T-helper 2 cell treated with Interferon-gamma antibody and Interleukin-4, amounts not matched to agents 100 ng/mL and 5 ng/mL, for 36 hours (primary cell): Measurements from ENCODE around the gene ITGA11. TPM values are rescaled to one million over a fixed set of nuclear protein-coding genes. Genes with fewer than 3 reads are reported as not detected.
"Not testable (repeated sequence)": the region's sequence is repeated elsewhere in the genome, so short reads cannot be mapped to it uniquely, and the experiment has no call there.

Experiments
- intact Hi-C: fragments of 100-400 bp; cut with micrococcal nuclease; formaldehyde crosslinking; loops from one replicate; pipeline ENCODE4 v1.15.1; 2023
- total RNA-seq: library from RNA; stranded (reverse); gene quantifications from 2 replicates; pipeline ENCODE4 v1.2.3, GENCODE V29; 2022

The ITGA11 gene
- total RNA-seq, 1 donor from 2014 or later, result 0.64 TPM

DNA sequence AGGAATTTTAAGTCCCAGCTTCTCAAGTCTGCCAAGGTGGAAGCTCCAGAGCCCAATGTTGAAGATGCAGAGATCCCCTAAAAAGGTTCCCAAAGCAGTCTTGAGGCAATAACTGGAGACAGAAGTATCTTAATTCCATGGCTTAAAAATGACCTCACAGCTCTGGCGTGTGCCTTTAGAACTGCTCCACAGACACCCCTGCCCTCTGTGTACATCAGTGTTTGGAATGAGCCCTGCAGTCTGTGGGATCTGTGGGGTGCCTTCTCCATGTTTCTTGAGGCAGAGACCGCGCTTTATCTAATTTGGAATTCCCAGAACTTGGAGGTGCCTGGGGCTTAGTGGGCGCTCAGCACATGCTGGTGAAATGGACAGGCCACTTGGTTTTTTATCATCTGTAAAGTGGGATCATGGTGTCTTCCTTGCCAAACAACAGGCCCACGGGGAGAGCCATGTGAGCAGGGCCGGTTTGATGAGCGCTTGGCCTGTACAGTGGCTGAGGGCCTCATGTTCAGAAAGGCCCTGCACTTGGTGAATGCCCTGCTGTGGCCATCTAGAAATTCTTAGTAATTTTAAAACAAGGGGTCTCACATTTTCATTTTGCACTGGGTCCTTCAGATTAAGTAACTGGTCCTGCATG is 7.1 kb downstream of the ITGA11 start:
- intact Hi-C loops, result no loop called here

DNA sequence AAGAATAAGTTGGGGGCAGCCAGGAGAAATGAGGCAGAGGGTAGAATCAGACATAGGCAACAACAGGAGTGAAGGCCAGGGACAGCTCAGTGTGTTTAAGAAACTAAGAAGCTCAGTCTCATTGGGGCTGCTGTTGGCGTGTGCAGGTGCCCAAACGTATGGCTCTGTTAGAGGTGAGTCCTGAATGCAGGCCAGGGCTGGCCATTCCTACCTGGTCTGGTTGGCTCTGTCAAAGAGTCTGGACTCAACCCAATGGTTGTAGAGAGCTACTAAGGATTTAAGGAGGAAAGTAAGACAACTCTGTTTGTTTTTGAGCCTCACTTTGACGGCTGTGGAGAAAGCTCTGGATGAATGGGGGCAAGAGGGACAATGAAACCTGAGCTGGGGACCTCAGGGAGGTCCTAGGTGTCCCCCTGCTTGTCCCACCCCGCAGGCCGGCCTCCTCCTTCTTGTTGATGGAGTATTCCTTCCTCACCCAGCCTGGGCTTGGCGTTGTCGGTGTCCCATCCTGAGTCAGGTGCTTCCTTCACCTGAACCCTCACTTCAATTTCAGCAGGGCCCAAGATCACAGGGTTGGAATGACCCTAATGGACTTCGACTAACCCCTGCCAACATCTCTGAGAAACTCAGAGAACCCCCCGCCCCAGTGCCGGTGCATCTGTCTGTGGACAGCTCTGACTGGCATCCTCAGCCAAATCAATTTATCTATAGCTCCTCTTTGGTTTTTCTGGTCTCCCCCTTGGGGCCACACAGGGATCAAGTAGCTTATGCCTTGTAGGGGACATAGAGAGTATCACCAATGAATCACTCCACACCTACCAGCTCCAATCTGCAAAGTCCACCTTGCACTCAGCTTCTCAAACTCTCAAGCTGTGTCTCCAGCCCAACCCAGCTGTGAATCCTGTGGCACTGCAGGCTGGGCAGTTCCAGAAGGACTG is 8.3 kb downstream of the ITGA11 start:
- intact Hi-C loops, result no loop called here

DNA sequence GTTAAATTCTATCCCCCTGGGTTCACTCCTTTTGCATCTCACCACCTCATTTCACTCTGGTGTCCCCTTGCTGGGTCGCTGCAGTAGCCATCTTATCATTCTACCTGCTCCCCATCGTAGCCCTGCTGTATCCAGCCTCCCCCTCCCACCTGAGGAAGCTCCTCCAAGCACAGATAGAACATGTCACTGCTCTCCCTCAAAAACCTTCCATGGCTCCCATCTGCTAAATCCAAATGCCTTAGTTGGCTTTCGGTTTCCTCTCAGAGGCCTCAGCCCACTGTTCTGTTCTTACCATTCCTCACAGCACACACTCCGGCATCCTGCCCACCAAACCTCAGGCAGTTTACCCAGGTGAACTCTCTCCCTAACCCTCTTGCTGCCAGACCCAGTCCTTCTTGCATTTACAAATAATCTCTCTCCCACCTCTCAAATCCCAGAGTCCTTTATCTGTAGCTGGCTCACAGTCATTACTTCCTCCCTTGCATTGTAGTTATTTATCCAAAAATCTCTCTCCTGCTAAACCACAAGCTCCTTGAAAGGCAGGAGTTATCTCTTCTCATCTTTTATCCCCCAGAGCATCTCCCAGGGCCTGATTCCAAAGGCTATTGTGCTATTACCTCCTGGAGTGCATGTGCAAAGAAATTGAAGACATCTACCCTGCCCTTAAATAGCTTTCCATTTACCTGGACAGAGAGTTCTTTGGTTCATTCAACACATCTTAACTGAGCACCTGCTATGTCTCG is 9.4 kb downstream of the ITGA11 start:
- intact Hi-C loops, result not testable (repeated sequence)

DNA sequence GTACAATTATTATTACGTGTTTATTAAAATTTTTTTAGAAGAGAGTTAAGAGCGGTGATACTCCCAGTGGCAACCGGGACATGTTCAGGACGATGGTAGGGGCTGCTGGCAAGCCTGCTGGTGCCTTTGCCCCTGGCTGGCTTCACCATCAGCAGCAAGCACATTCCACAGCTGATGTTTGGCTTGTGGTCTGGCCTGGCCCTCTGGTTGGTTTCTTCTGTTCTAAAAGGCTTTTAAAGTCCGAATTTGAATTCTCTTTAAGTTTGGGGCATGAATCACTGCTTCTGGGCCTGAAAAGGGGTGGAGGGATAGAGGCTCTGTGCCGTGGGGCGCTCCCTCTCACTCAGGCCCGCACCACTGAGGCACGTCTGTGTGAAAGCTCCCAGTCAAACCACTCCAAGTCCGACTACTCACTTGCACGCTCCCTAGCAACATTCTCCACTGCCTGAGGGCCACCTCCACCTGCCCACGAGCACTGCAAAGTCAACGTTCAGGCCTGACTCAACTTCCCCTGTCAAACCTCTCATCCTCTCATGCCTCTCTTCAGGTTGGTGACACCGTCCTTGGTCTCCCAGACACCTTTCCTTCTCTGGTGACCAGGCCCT is 10.1 kb downstream of the ITGA11 start:
- intact Hi-C loops, result no loop called here

DNA sequence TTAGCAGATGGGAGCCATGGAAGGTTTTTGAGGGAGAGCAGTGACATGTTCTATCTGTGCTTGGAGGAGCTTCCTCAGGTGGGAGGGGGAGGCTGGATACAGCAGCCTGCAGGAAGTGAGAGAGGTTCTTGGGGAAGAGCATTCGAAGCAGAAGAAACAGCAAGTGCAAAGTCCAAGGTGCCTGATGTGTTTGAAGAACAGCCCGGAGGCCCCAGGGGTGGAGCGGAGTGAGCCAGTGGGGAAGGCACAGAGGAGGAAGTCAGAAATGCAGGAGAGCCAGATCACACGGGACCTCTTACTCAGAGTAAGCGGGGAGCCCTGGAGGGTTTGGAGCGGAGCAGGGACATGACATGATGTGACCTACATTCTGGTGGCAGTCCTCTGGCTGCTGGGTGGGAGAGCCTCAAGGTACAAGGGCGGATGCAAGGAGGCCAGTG is 10.8 kb downstream of the ITGA11 start:
- intact Hi-C loops, result no loop called here

DNA sequence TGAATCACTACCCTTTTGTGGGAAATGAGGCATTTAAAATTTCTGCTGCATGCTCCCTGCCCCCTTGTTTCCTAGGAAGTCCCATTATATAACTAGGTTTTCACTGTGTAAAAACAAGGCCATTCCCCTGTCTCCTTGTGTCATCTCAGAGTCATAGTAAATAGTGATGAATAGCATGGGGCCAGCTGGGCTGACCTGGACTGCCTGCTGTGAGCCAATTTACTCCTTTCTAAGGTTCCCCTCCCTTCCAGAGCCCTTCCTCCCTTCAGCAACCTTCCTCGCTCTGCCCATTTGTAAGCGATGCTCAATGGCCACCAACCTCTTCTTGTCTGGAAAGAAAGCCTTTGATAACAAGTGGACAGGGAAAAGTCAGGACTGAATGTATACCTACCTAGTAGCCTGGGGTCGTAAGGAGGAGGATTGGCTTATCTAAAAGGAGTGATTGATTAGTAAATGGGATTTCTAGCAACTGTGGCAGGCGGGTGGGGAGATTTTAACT is 11.7 kb downstream of the ITGA11 start:
- intact Hi-C loops, result no loop called here

DNA sequence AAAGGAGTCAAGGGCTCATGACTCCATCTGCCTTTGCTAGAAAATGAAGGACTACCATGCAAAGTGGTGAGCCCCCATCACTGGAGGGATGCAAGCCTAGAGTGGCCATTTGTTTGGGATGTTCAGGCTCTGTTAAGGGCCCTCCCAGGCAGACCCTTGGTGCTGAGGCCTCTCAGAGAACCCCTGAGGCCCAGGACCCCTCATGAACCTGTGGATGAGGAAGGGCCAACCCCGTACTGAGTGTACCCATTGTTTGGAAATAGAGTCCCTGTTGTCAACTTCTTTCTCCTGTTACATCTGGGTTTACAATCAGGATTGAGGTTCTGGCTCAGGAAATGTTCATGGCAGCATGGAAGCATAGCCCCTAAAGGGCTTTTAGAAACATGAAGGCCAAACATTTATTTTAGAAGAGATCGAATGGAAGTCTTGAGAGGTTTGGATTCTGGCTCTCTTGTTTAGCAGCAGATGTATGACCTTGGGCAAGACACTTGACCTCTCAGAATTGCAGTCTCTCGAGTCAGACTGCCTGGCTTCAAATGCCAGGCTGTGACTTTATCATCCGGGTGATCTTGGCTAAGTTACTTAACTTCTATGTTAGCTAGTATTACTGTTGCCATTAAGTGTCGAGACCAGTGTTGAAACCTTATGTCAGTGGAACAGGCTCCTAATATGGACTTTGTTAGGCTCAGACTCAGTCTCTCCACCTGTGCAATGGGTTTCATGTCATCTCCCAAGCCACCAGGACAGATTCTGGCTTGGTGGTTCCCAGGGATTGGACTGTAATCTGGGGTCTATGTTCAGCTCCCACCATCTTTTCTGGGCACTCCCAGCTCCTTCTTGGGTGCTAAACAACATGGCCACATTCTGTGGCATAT is 12.4 kb downstream of the ITGA11 start:
- intact Hi-C loops, result no loop called here

DNA sequence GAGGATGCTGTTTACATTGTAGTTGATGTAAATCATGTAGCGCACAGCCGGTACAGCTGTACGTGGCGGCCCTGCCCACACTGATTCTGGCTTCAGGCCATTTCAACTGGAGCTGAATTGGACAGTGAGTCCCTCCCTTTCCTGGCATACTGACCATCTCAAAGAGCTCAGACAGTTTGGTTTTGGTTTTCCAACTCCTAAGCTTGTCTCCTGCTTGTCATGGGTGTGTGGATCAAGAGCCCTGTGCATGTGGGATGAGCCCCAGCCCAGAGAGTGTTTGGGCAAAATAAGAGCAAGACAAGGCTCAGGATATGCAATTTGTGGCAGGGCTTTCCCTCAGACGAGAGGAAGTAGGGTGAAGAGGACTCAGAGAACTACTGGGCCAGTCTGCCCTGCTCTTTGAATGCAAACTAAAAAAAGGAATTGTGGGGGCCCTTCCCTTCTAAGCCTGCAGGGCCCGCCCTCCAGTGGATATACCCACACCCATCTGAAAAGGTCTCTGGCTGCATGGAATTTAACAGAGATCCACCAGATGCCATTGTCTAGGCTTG is 13.3 kb downstream of the ITGA11 start:
- intact Hi-C loops, result no loop called here

DNA sequence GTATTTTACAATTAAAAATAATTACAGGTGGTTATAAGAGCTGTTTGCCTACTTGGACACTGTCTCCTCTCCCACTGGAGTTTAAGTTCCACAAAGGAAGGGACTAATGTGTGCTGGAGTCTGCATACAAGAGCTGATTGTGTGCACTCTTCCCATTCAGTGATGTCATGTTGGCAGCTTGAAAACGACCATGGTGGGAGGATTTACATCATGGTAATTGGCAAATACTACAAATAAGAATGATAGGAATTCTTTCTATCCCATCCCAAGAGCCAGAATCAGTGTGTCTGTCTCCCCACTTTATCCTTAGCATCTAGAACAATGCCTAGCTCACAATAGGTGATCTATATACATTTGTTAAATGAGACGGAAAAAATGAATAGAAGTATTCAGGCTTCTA is 14.1 kb downstream of the ITGA11 start:
- intact Hi-C loops, result no loop called here

DNA sequence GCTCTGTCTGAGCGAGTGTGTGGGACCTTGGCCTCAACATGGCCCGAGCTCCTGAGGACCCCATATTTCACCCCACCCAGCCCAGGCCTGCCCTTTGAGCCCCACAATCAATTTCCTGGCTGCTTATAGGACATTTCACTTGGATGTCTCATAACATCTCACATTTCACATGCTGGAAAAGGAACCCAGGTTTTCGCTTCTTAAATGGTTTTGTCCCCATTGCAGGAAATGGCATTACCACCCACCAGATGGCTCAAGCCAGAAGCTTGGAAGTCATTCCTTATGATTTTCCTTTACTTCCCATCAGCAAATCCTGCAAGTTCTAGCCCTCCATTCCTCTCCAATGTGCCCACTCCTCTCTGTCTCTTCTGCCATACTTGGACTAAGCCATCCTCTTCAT is 14.9 kb downstream of the ITGA11 start:
- intact Hi-C loops, result no loop called here

DNA sequence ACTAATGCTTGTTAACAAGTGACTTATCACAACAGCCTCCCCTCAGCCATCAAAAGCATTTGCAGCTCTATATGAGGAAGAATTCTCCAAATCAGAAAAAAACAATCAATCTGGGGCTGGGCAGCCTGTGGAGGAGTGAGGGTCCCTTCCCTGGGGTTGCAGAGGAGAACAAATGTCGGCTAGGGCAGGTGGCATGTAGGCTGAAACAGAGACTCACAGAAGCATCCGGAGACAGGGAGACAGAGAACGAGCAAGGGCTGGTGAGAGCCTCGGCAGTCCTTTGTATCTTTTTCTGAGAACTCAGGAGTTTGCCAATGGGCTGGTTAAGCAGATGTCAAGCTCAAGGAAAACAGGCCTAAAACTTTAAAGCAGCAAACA is 15.8 kb downstream of the ITGA11 start:
- intact Hi-C loops, result no loop called here

DNA sequence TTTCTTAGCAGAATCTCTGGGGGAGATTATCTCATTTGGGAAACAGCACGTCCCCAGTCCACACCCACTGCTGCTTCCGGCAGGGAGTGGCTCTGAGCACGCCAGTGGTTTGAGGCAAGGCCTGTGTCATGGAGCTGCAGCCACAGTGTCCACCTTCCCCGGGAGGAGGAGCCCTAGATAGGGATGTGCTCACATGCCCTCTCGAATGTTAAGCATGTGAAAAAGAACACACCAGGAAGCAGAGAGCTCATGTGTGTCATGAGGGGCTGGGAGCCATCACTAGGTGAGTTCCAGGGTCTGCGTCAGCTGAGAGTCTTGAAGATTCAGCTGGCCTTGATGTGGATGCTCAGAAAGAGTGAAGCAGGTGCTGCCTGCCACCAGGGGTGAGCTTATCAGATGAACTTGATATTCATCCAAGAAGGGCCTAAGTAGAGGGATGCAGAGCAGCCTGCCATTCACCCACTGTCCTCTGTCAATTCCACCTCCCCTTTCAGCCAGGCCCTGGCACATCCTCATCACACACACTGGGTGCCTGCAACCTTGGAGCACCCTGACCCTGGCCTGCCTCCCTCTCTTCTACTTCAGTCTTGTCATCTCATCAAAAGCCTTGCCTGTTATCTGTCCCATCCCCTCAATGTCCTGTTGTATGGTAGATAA is 16.3 kb downstream of the ITGA11 start:
- intact Hi-C loops, result no loop called here

DNA sequence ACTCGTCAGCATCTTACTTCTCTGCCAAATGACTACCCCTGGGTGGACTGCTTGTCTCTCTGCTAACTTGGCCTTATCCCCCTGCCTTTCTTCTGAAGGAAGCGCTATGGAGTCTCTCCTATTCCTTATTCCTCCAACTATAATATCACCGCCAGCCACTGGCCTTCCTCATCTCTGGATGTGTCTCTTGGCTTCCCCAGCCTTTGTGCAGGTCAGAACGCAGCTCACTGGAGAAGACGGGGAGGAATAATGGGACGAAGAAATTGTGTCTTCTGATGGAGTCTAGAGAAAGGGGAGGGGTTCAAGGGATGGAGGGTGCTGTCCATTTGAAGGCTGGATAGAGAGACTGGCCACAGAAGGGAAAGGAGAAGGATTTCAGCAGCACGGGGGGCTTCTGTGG is 16.9 kb downstream of the ITGA11 start:
- intact Hi-C loops, result no loop called here

DNA sequence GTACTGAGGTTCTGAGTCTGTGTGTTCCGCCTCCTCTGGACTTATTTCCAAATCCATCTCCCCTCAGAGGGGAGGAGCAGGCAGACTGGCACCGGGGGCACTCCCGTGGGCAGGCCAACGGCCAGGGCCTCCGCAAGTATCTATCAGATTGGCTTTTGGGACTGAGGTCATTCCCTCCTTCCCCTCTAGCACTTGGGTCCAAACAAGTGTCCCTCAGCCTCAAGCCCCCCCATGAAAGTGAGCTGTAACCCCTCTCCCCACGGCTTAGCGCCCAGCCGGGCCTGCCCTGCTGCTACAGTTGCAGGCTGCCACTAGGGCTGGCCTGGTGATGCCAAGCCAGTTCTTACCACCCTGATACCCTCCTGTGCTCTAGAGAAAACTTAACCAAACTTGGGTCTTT is 17.4 kb downstream of the ITGA11 start:
- intact Hi-C loops, result no loop called here

DNA sequence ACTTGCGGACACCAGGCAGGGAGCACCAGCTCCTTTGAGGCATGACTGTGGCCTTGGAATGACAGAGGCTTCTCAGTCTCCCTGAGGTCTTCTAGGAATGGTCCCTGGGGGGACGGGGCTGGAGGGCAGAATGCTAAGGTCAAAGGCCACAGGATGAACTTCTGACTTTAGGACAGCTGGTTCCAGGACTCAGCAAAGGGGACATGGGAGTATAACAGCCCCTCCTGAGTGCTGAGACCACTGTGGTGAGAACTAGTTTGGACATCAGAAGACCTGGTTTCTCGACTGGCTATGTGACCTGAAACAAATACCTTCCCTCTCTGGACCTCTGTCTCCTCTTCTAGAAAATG is 17.8 kb downstream of the ITGA11 start:
- intact Hi-C loops, result no loop called here

DNA sequence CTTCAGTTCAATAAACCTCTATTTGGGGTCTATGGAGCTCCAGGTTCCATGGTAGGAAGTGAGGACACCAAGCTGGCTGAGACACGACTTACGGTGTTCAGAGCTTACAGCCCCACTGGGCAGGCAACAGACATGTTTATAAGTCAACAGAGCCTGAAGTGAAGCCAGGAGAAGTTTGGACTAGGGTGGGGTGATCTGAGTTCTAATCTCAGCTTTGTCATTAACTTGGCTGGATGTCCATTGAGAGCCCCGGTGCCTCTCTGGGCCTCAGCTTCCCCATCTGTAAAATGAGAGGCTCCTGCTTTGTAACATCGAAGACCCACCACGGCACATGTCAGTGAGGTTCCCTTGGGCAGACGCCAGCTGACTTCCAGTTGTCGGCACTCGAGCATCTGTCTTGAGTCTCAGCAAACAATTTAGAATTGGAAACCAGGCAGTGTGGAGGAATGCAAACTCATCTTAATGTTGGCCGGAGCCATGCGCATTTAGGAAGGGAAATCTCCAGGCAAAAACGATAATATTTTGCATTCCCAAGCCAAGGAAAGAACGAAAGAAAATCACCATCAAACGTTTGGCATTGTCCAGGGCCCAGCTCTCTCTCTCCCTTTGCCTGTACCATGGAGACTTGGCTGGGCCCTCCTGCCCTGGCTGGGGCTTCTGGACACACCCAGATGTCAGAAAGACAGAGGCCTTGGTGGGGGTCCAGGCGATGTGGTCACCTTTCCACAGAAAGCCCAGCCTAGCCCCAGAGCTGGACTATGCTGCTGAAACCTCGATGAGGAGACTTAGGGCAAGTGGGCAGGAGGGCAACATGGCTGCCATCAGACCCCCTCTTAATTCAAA is 18.4 kb downstream of the ITGA11 start:
- intact Hi-C loops, result no loop called here

DNA sequence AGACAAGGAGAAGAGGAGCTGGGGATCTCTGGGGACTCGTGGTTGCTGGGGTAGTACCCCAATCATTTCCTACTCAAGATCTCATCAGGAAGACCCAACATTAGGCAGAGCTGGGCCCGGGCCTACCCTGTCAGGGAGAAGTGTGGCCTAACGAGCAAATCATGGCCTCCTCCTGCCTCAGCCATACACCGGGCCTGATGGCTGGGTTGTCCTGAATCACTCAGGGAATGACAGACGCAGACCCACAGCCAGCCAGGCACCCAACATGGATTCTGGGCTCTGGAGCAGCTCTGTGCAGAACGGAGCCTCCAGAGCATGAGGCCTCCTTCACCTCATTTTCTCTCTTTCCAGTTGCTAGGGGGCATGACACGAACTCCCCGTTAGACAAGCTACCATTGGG is 19.7 kb downstream of the ITGA11 start:
- intact Hi-C loops, result no loop called here

DNA sequence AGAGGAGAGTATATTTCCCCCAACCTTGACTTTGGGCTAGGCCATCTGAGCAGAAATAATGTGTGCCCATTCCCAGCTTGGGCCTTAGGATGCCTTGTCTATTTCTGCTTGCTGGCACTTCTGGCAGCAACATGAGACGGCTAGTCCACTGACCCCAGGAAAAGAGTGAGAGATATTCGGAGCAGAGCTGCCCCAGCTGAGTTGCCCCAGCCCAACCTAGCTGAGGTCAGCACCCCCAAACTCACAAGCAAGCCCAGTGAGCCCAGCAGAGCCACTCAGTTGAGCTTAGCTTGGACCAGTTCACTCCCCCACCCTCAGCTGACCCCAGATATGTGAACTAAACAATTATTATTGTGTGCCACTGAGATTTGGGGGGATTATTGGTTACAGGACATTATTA is 20.2 kb downstream of the ITGA11 start:
- intact Hi-C loops, result no loop called here

DNA sequence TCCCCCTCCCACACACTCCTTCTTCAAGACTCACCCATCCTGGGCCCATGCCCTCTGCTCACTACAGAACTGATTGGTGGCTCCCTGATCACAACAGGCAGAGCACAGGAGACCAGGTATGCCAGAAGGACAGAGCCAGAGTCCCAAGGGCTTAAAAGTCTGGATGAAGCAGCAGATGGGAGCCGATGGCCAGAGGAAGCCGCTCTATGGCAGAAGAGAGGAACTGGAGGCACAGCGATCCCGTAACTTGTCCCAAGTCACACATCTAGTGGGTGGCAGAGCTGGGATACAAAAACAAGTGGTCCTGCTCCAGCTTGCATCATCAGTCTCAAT is 20.7 kb downstream of the ITGA11 start:
- intact Hi-C loops, result no loop called here
